HG03354 (cell line): ENCODE measurements around the gene OPRPN.

Source experiments
- ATAC-seq: cut with Tn5 transposase; IDR thresholded peaks from one replicate; pipeline ENCODE4 v1.9.1; 2021; ENCODE audit warnings: mild to moderate bottlenecking; ENCODE audit not compliant: unreplicated experiment, poor library complexity, severe bottlenecking

OPRPN gene, protein sequence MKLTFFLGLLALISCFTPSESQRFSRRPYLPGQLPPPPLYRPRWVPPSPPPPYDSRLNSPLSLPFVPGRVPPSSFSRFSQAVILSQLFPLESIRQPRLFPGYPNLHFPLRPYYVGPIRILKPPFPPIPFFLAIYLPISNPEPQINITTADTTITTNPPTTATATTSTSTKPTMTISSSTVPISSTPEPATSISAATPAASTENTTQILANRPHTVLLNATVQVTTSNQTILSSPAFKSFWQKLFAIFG

DNA sequence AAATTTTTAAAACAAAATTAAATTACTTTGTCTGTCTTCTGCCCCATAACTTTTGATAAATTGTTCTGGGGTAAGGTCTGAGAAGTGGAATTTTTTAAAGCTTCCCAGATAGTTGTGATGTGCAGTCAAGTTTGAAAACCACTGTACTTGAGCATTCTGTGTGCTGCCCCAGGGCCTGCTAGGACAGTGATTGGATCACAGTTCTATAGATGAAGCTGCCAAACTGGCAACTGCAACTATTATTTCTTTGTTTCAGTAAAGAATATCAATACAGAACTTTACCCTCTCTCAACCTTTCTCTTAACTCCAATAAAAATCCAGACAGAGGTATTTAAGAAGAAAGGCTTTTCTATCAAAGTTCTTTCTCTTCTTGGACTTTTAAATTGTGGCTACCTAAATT, at the start of gene OPRPN:
TSS of gene OPRPN (plus strand) at position 361 of the 400 bp plus-strand sequence. CDS start 1,346 bp downstream, outside the sequence.
- no peak for ATAC-seq

GRCh38 chr4:70356185-70356584, 41.6 kb upstream of the OPRPN start:
- no peak for ATAC-seq

DNA sequence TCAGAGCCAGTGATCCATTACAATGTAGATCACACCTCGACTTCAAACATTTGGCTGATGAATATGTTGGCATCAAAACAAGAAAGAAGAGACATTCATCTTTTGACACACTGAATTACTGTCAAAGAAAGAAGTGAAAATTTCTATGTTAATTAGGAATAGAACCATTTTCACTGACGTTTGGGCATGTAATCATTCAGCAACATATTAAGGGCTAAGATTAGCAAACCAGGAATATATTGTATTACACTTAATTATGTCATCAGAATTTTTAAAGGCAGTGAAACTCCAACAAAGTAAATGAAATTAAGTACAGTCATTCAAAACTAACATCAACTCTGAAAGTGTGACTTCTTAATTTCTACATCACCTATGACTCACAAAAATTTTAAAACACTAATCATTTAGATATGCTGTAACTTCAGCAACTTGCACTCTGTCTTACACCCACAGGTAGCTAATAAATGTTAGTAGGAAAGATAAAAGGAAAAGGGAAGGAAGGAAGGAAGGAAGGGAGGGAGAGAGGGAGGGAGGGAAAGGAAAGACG, 38.6 kb upstream of the OPRPN start:
- no peak for ATAC-seq

DNA sequence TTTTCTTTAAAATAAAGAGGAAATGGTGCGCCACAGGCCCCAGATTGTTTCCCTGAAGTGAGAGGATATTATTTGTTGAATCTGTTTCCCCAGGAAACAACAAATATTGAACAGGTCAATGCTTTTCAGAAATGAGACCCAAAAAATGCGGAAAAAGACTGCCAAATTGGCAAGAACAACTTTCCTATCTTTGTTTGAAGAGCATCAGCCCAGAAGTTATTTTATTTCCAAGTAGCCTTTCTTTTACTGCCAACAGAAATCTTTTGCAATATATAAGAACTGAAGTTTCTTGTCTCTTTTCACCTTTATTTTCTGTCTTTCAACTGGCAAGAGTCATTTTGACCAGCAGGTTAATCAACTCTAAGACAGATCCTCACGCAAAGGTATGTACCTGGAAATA, 37.3 kb upstream of the OPRPN start, which contains the start of gene SMR3A:
TSS of gene SMR3A (plus strand) at position 301 of the 400 bp plus-strand sequence. CDS start 1,356 bp downstream, outside the sequence.
- no peak for ATAC-seq

DNA sequence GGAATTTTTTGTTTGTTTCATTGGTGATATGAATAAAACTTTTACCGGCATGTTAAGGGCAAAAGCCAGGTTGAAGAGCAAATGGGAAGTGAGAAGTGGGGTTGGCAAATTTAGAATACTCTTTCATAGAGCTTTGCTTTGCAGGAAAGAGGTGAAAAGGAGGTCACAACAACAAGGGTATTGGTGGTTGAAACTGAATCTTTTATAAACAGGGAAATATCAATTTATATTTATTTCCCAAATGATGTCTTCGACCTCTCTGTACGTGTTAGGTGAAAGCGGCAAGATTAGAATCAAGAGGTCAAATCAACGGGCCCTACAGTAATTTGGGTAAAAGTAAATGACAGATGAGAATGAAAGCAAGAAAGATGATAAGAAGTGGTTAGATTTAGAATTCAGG, 33.7 kb upstream of the OPRPN start:
- ATAC-seq, result no peak

DNA sequence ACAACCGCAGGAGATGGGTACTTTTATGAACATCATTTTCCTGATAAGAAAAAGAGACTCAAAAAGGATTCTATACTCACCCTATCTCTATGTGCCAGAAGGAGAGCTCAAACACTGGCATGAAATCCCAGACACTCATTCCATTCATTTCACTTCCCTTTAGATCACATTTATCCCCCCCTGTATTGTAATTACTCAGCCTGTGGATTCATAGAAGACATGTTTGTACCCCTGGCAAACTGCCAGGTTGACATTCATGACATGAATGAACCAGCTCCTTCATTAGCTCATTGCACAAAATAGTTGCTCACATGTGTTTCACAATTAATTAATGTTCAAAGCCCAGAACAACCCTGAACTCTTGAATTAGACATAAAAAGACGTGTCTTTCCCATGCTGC, 32.3 kb upstream of the OPRPN start:
- no peak for ATAC-seq

DNA sequence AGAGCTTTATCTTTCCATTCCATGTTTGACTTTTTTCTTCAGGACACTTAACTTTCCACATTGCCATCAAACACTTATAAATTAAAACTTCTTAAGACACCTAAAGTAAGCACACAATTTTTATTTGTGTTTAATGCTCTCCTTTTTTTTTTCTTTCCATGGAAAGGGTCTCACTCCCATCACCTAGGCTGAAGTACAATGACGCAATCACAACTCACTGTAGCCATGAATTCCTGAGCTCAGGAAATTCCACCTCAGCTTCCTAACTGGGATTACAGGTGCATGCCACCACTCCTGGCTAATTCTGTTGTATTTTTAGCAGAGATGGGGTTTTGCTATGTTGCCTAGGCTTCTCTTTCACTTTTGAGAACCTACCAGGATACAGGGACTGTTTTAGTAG, 29.9 kb upstream of the OPRPN start:
- no peak for ATAC-seq

- no peak for ATAC-seq
These were observed 25.8 kb upstream of the OPRPN start for GRCh38 chr4:70371987-70372386.

- ATAC-seq, result no peak
These were observed 25.0 kb upstream of the OPRPN start for GRCh38 chr4:70372760-70373159.

DNA sequence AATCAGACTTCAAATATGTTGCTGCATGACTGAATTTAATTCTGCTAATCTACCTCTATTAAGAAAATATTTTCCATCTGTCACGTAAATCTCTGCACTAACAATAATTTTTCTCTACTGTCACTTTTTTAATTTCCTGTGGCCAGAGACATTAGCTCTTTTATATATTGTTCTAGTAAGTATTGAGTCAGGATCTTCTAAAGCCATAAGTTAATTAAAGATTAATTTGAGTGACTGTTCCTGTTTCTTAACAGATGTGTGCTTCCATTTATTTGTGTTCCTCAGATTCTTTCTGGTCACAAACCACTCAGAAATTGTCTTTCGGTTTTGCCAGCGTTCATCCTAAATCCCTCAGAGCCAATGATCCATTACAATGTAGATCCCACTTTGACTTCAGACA, 17.2 kb upstream of the OPRPN start:
- ATAC-seq, result no peak

- no peak for ATAC-seq
These were observed 15.0 kb upstream of the OPRPN start, which contains the start of gene SMR3B for GRCh38 chr4:70382691-70383181. TSS of gene SMR3B (plus strand) at chr4:70383131. CDS start at chr4:70384511, 1,380 bp downstream.

DNA sequence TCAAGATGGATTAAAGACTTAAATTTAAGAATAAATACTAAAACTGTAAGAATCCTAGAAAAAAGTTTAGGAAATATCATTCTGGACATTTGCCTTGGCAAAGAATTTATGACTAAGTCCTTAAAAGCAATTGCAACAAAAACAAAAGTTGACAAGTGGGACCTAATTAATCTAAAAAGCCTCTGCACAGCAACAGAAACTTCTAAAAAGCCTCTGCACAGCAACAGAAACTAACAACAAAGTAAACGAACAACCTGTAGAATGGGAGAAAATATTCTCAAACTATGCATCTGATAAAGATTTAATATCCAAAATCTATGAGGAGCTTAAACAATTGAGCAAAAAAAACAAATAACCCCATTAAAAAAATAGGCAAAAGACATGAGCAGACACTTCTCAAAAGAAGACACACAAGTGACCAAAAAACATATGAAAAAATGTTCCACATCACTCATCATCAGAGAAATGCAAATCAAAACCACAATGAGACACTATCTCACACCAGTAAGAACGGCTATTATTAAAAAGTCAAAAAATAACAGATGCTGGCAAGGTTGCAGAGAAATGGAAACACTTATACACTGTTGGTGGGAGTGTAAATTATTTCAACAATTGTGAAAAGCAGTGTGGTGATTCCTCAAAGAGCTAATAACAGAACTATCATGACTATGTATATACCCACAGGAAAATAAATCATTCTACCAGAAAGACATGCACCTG, 5.5 kb upstream of the OPRPN start:
- peak; percentile 81 for ATAC-seq

GRCh38 chr4:70399319-70399718, 1.6 kb downstream of the OPRPN start:
- ATAC-seq, result peak; percentile 87

GRCh38 chr4:70402762-70403161, 5.0 kb downstream of the OPRPN start:
- no peak for ATAC-seq

- ATAC-seq, result peak; percentile 81
These were observed 8.0 kb downstream of the OPRPN start for GRCh38 chr4:70405765-70406164.

DNA sequence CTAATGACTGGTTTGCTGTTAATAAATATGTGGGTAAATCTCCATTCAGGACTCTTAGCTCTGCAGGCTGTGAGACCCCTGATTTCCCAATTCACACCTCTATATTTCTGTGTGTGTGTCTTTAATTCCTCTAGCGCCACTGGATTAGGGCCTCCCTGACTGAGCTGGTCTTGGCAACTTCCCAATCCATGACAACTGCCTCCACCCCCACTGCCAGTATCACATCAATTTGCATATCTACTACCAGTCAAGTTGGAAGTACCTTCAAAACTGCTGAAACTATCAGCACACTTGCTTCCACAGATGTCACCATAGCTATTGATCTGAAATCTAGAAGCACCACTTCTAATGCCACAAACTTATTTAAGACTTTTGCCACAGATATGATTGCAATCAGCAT, 27.6 kb downstream of the OPRPN start:
- no peak for ATAC-seq

DNA sequence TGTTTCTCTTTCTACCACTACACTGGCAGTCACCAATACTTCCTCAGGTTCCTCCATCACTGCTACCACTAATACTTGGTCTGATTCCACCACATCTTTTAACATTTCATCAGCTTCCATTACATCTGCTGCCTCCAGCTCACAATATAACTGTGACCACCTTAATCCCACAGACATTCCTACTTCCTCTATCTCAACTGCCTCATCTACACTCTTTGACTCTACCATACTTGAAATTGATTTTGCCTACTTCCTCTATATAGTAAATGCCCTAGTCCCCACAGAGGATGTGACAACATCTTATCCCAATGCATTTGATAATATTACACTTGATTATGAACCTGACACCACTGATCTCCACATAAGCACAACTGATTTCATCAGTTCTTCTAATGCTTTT, 29.0 kb downstream of the OPRPN start:
- ATAC-seq, result no peak

- no peak for ATAC-seq
These were observed 39.5 kb downstream of the OPRPN start for GRCh38 chr4:70437197-70437596.

GRCh38 chr4:70442474-70442873, 44.7 kb downstream of the OPRPN start:
- no peak for ATAC-seq

GRCh38 chr4:70443329-70443728, 45.6 kb downstream of the OPRPN start:
- no peak for ATAC-seq

- ATAC-seq, result peak; percentile 56
These were observed 51.5 kb downstream of the OPRPN start for GRCh38 chr4:70449220-70449619.
